ENCODE data around the gene NATD1. TPM values are rescaled to one million over a fixed set of nuclear protein-coding genes. Genes with fewer than 3 reads are reported as not detected.

NATD1 gene
- total and polyA plus RNA-seq, 2 experiments from 2014 or later, result 5.0 to 6.7 TPM

GRCh38 chr17:21198411-21198810 lies 54.8 kb downstream of the NATD1 start:
- no peak overlapping the region for H3K27ac ChIP-seq
- H3K27me3 ChIP-seq, result no peaks in the 10 kb centered on the region
- no peak for DNase-seq (ENCODE audit: low spot score)
- H3K9me3 ChIP-seq (ENCODE audit: low read depth), result no peaks in the 10 kb centered on the region
- H3K36me3 ChIP-seq (replicated peaks; ENCODE audit: insufficient read depth, low read depth), result no peaks in the 10 kb centered on the region
- TF ChIP-seq CTCF (IDR thresholded peaks at IDR 0.05; ENCODE audit: poor library complexity), result no peak
- no peak overlapping the region for H2AFZ ChIP-seq
- no peaks in the 10 kb centered on the region for H3K4me1 ChIP-seq (ENCODE audit: insufficient read depth)
- peaks cover 68% of the 10 kb centered on the region for H3K79me2 ChIP-seq
- WGBS (ENCODE audit: low lambda C conversion rate, missing lambda C conversion rate), result 95% methylated on average over 20 of the region's 20 CpGs
- H3K9me2 ChIP-seq (replicated peaks; ENCODE audit: insufficient read depth), result no peaks in the 10 kb centered on the region
- no peak overlapping the region for H3K4me3 ChIP-seq
- peaks cover 59% of the 10 kb centered on the region for H4K20me1 ChIP-seq (ENCODE audit: insufficient read depth, poor library complexity, severe bottlenecking)
- H3K4me2 ChIP-seq, result no peak overlapping the region

- H3K79me2 ChIP-seq, result peaks cover 45% of the 10 kb centered on the region
- DNase-seq (ENCODE audit: low spot score), result no peak
- H4K20me1 ChIP-seq (ENCODE audit: insufficient read depth, poor library complexity, severe bottlenecking), result peaks cover 38% of the 10 kb centered on the region
- H3K27ac ChIP-seq, result no peak overlapping the region
- H3K4me1 ChIP-seq (ENCODE audit: insufficient read depth), result no peaks in the 10 kb centered on the region
- no peaks in the 10 kb centered on the region for H3K36me3 ChIP-seq (replicated peaks; ENCODE audit: insufficient read depth, low read depth)
- H3K27me3 ChIP-seq, result no peaks in the 10 kb centered on the region
- H3K9me3 ChIP-seq (ENCODE audit: low read depth), result no peaks in the 10 kb centered on the region
- TF ChIP-seq CTCF (IDR thresholded peaks at IDR 0.05; ENCODE audit: poor library complexity) (no peak), EZH2 (IDR thresholded peaks at IDR 0.05; ENCODE audit: borderline replicate concordance) (no peak), EZH2phosphoT487 (IDR thresholded peaks at IDR 0.05; ENCODE audit: low read depth, severe bottlenecking, unreplicated experiment) (no peak)
- no peak overlapping the region for H2AFZ ChIP-seq
- H3K9me2 ChIP-seq (replicated peaks; ENCODE audit: insufficient read depth), result no peaks in the 10 kb centered on the region
- WGBS (ENCODE audit: low lambda C conversion rate, missing lambda C conversion rate), result 91% methylated on average over 5 of the region's 5 CpGs
- no peak overlapping the region for H3K4me3 ChIP-seq
- H3K4me2 ChIP-seq, result no peak overlapping the region
These were observed 57.1 kb downstream of the NATD1 start for GRCh38 chr17:21196126-21196525.

GRCh38 chr17:21194703-21195102 lies 58.5 kb downstream of the NATD1 start:
- H3K79me2 ChIP-seq, result peaks cover 31% of the 10 kb centered on the region
- no peaks in the 10 kb centered on the region for H3K9me3 ChIP-seq (ENCODE audit: low read depth)
- DNase-seq (ENCODE audit: low spot score), result no peak
- peaks cover 24% of the 10 kb centered on the region for H4K20me1 ChIP-seq (ENCODE audit: insufficient read depth, poor library complexity, severe bottlenecking)
- no peak overlapping the region for H3K4me3 ChIP-seq
- 78% methylated on average over 5 of the region's 5 CpGs for WGBS (ENCODE audit: low lambda C conversion rate, missing lambda C conversion rate)
- H3K27me3 ChIP-seq, result no peaks in the 10 kb centered on the region
- no peak overlapping the region for H3K4me2 ChIP-seq
- no peak overlapping the region for H2AFZ ChIP-seq
- no peaks in the 10 kb centered on the region for H3K9me2 ChIP-seq (replicated peaks; ENCODE audit: insufficient read depth)
- no peaks in the 10 kb centered on the region for H3K36me3 ChIP-seq (replicated peaks; ENCODE audit: insufficient read depth, low read depth)
- no peaks in the 10 kb centered on the region for H3K4me1 ChIP-seq (ENCODE audit: insufficient read depth)
- H3K27ac ChIP-seq, result no peak overlapping the region
- no peak for TF ChIP-seq EZH2 (IDR thresholded peaks at IDR 0.05; ENCODE audit: borderline replicate concordance)
- TF ChIP-seq EZH2phosphoT487 (IDR thresholded peaks at IDR 0.05; ENCODE audit: low read depth, severe bottlenecking, unreplicated experiment), result no peak
- TF ChIP-seq CTCF (IDR thresholded peaks at IDR 0.05; ENCODE audit: poor library complexity), result no peak

GRCh38 chr17:21194226-21194625 lies 59.0 kb downstream of the NATD1 start:
- no peak overlapping the region for H3K27ac ChIP-seq
- no peak overlapping the region for H3K4me3 ChIP-seq
- H3K36me3 ChIP-seq (replicated peaks; ENCODE audit: insufficient read depth, low read depth), result no peaks in the 10 kb centered on the region
- peaks cover 19% of the 10 kb centered on the region for H4K20me1 ChIP-seq (ENCODE audit: insufficient read depth, poor library complexity, severe bottlenecking)
- H3K4me2 ChIP-seq, result no peak overlapping the region
- no peaks in the 10 kb centered on the region for H3K27me3 ChIP-seq
- no peak for DNase-seq (ENCODE audit: low spot score)
- H3K79me2 ChIP-seq, result peaks cover 26% of the 10 kb centered on the region
- TF ChIP-seq EZH2 (IDR thresholded peaks at IDR 0.05; ENCODE audit: borderline replicate concordance), result no peak
- no peak for TF ChIP-seq CTCF (IDR thresholded peaks at IDR 0.05; ENCODE audit: poor library complexity)
- TF ChIP-seq EZH2phosphoT487 (IDR thresholded peaks at IDR 0.05; ENCODE audit: low read depth, severe bottlenecking, unreplicated experiment), result no peak
- no peaks in the 10 kb centered on the region for H3K4me1 ChIP-seq (ENCODE audit: insufficient read depth)
- H3K9me3 ChIP-seq (ENCODE audit: low read depth), result no peaks in the 10 kb centered on the region
- H2AFZ ChIP-seq, result no peak overlapping the region
- H3K9me2 ChIP-seq (replicated peaks; ENCODE audit: insufficient read depth), result no peaks in the 10 kb centered on the region
- WGBS (ENCODE audit: low lambda C conversion rate, missing lambda C conversion rate), result 76% methylated on average over 8 of the region's 8 CpGs

All from hepatocyte (in vitro differentiated cells).